ENCODE measurements around the gene ANAPC5.
"Not testable (repeated sequence)": the region's sequence is repeated elsewhere in the genome, so short reads cannot be mapped to it uniquely, and the experiment has no call there.

Gene ANAPC5

GRCh38 chr12:121383601-121384021 lies 31.4 kb upstream of the ANAPC5 start:
- no peaks in the 10 kb centered on the region for H3K36me3 ChIP-seq (ENCODE audit: control insufficient read depth, insufficient read depth, low read length)
- H3K27ac ChIP-seq (ENCODE audit: low read depth, low read length), result no peak overlapping the region
- H3K4me1 ChIP-seq (ENCODE audit: control insufficient read depth, insufficient read depth, low read length), result no peaks in the 10 kb centered on the region
- H3K9me3 ChIP-seq (ENCODE audit: control insufficient read depth, insufficient read depth, low read length), result no peaks in the 10 kb centered on the region
- H3K9ac ChIP-seq (ENCODE audit: low read depth, low read length), result no peak overlapping the region
- H3K4me3 ChIP-seq (ENCODE audit: low read depth, low read length), result no peak overlapping the region
- H3K27me3 ChIP-seq (ENCODE audit: control insufficient read depth, insufficient read depth, low read length), result no peaks in the 10 kb centered on the region

- Histone ChIP-seq H3K9ac (ENCODE audit: low read depth, low read length) (no peak overlapping the region), H3K36me3 (ENCODE audit: control insufficient read depth, insufficient read depth, low read length) (no peaks in the 10 kb centered on the region), H3K9me3 (ENCODE audit: control insufficient read depth, insufficient read depth, low read length) (no peaks in the 10 kb centered on the region), H3K4me1 (ENCODE audit: control insufficient read depth, insufficient read depth, low read length) (no peaks in the 10 kb centered on the region), H3K27ac (ENCODE audit: low read depth, low read length) (no peak overlapping the region), H3K27me3 (ENCODE audit: control insufficient read depth, insufficient read depth, low read length) (no peaks in the 10 kb centered on the region), H3K4me3 (ENCODE audit: low read depth, low read length) (no peak overlapping the region)
Measured at GRCh38 chr12:121379945-121380344, 27.7 kb upstream of the ANAPC5 start.

DNA sequence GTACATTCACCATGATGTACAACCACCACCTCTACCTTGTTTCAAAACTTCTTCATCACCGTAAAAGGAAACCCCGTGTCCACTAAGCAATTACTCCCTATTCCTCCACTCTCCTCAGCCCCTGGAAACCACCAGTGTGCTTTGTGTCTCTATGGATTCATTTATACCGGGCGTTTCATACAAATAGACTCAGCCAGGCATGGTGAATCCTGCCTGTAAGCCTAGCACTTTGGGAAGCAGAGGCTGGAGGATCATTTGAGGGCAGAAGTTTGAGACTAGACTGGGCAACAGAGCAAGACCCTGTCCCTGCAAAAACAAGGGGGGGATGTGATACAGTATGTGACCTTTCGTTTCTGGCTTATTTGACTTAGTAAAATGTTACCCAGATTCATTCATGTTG lies 26.5 kb upstream of the ANAPC5 start:
- Histone ChIP-seq H3K9ac (ENCODE audit: low read depth, low read length) (no peak overlapping the region), H3K27ac (ENCODE audit: low read depth, low read length) (no peak overlapping the region), H3K27me3 (ENCODE audit: control insufficient read depth, insufficient read depth, low read length) (no peaks in the 10 kb centered on the region), H3K9me3 (ENCODE audit: control insufficient read depth, insufficient read depth, low read length) (no peaks in the 10 kb centered on the region), H3K4me3 (ENCODE audit: low read depth, low read length) (no peak overlapping the region), H3K36me3 (ENCODE audit: control insufficient read depth, insufficient read depth, low read length) (no peaks in the 10 kb centered on the region), H3K4me1 (ENCODE audit: control insufficient read depth, insufficient read depth, low read length) (no peaks in the 10 kb centered on the region)

- Histone ChIP-seq H3K27ac (ENCODE audit: low read depth, low read length) (no peak overlapping the region), H3K27me3 (ENCODE audit: control insufficient read depth, insufficient read depth, low read length) (no peaks in the 10 kb centered on the region), H3K36me3 (ENCODE audit: control insufficient read depth, insufficient read depth, low read length) (no peaks in the 10 kb centered on the region), H3K9ac (ENCODE audit: low read depth, low read length) (no peak overlapping the region), H3K9me3 (ENCODE audit: control insufficient read depth, insufficient read depth, low read length) (no peaks in the 10 kb centered on the region), H3K4me3 (ENCODE audit: low read depth, low read length) (no peak overlapping the region), H3K4me1 (ENCODE audit: control insufficient read depth, insufficient read depth, low read length) (no peaks in the 10 kb centered on the region)
Measured at GRCh38 chr12:121376754-121377697, 24.8 kb upstream of the ANAPC5 start.

DNA sequence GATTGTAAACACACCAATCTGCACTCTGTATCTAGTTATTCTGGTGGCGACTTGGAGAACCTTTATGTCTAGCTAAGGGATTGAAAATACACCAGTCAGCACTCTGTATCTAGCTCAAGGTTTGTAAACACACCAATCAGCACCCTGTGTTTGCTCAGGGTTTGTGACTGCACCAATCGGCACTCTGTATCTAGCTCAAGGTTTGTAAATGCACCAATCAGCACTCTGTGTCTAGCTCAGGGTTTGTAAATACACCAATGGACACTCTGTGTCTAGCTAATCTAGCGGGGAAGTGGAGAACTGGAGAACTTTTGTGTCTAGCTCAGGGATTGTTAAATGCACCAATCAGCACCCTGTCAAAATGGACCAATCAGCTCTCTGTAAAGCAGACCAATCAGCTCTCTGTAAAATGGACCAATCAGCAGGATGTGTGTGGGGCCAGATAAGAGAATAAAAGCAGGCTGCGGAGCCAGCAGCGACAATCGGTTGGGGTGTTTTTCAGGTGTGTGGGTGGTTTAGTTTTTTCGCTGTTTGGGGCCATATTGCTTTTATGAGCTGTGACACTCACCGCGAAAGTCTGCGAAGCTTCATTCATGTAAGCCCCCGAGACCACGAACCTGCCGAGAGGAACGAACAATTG lies 22.9 kb upstream of the ANAPC5 start:
- H3K4me3 ChIP-seq (ENCODE audit: low read depth, low read length); H3K27ac ChIP-seq (ENCODE audit: low read depth, low read length); H3K36me3 ChIP-seq (ENCODE audit: control insufficient read depth, insufficient read depth, low read length); H3K4me1 ChIP-seq (ENCODE audit: control insufficient read depth, insufficient read depth, low read length); H3K9me3 ChIP-seq (ENCODE audit: control insufficient read depth, insufficient read depth, low read length); H3K9ac ChIP-seq (ENCODE audit: low read depth, low read length); H3K27me3 ChIP-seq (ENCODE audit: control insufficient read depth, insufficient read depth, low read length): not testable (repeated sequence)

GRCh38 chr12:121374336-121374735 lies 22.1 kb upstream of the ANAPC5 start:
- not testable (repeated sequence) for H3K27ac ChIP-seq (ENCODE audit: low read depth, low read length); H3K4me3 ChIP-seq (ENCODE audit: low read depth, low read length)

GRCh38 chr12:121373755-121374154 lies 21.5 kb upstream of the ANAPC5 start:
- Histone ChIP-seq H3K9me3 (ENCODE audit: control insufficient read depth, insufficient read depth, low read length) (no peaks in the 10 kb centered on the region), H3K9ac (ENCODE audit: low read depth, low read length) (no peak overlapping the region), H3K27ac (ENCODE audit: low read depth, low read length) (no peak overlapping the region), H3K4me1 (ENCODE audit: control insufficient read depth, insufficient read depth, low read length) (no peaks in the 10 kb centered on the region), H3K36me3 (ENCODE audit: control insufficient read depth, insufficient read depth, low read length) (no peaks in the 10 kb centered on the region), H3K4me3 (ENCODE audit: low read depth, low read length) (no peak overlapping the region), H3K27me3 (ENCODE audit: control insufficient read depth, insufficient read depth, low read length) (no peaks in the 10 kb centered on the region)

More at GRCh38 chr12:121374336-121374735, 22.1 kb upstream of the ANAPC5 start:
- not testable (repeated sequence) for H3K27me3 ChIP-seq (ENCODE audit: control insufficient read depth, insufficient read depth, low read length); H3K4me1 ChIP-seq (ENCODE audit: control insufficient read depth, insufficient read depth, low read length); H3K9me3 ChIP-seq (ENCODE audit: control insufficient read depth, insufficient read depth, low read length); H3K9ac ChIP-seq (ENCODE audit: low read depth, low read length); H3K36me3 ChIP-seq (ENCODE audit: control insufficient read depth, insufficient read depth, low read length)

GRCh38 chr12:121371404-121371803 lies 19.2 kb upstream of the ANAPC5 start:
- Histone ChIP-seq H3K4me1 (ENCODE audit: control insufficient read depth, insufficient read depth, low read length) (no peaks in the 10 kb centered on the region), H3K36me3 (ENCODE audit: control insufficient read depth, insufficient read depth, low read length) (no peaks in the 10 kb centered on the region), H3K9ac (ENCODE audit: low read depth, low read length) (no peak overlapping the region), H3K9me3 (ENCODE audit: control insufficient read depth, insufficient read depth, low read length) (no peaks in the 10 kb centered on the region), H3K4me3 (ENCODE audit: low read depth, low read length) (no peak overlapping the region), H3K27ac (ENCODE audit: low read depth, low read length) (no peak overlapping the region), H3K27me3 (ENCODE audit: control insufficient read depth, insufficient read depth, low read length) (no peaks in the 10 kb centered on the region)

DNA sequence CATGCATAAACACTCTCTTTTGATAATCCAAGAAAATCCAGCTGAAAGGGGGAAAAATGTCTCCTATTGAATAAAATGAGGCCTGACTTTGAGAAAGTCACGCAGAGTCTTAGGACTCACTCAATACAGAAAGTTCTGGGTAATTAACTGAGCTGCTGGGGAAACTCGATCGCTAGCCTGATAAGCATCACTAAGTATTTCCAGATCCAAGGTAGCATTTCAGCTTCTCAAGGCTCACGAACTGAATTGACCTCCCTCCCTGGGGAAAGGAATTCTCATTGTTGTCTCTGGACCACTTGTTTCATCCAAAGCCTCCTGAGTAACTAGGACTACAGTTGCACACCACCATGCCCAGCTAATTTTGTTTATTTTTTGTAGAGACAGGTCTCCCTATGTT lies 13.8 kb upstream of the ANAPC5 start:
- Histone ChIP-seq H3K4me3 (ENCODE audit: low read depth, low read length) (no peak overlapping the region), H3K9me3 (ENCODE audit: control insufficient read depth, insufficient read depth, low read length) (no peaks in the 10 kb centered on the region), H3K4me1 (ENCODE audit: control insufficient read depth, insufficient read depth, low read length) (no peaks in the 10 kb centered on the region), H3K27me3 (ENCODE audit: control insufficient read depth, insufficient read depth, low read length) (no peaks in the 10 kb centered on the region), H3K36me3 (ENCODE audit: control insufficient read depth, insufficient read depth, low read length) (no peaks in the 10 kb centered on the region), H3K27ac (ENCODE audit: low read depth, low read length) (no peak overlapping the region), H3K9ac (ENCODE audit: low read depth, low read length) (no peak overlapping the region)

DNA sequence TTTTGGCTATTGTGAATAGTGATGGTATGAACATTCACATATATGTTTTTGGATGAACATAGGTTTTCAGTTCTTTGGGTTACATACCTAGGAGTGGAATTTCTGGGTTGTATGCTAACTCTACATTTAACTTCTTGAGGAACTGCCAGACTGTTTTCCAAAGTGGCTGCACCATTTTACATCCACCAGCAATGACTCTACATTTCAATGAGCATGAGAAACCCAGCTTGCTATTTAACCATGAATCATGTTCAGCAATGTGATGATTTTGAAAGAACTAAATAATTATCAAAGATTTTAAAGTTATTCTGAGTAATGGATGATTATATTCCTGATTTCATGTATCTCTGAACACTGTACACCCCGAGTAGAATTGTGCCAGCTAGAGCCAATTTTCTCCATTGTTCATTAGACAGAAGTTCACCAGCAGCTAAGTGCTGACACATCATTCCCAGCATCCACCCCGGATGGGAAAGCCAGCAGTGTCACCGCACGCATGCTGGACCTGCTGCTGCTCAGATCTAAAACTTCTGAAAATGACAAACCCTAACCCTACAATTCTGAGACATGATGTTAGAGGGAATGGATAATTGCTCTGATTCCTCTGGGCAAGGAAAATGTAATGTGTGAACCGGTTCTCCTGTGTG lies 13.3 kb upstream of the ANAPC5 start:
- Histone ChIP-seq H3K27me3 (ENCODE audit: control insufficient read depth, insufficient read depth, low read length) (no peaks in the 10 kb centered on the region), H3K27ac (ENCODE audit: low read depth, low read length) (no peak overlapping the region), H3K9ac (ENCODE audit: low read depth, low read length) (no peak overlapping the region), H3K9me3 (ENCODE audit: control insufficient read depth, insufficient read depth, low read length) (no peaks in the 10 kb centered on the region), H3K4me1 (ENCODE audit: control insufficient read depth, insufficient read depth, low read length) (no peaks in the 10 kb centered on the region), H3K4me3 (ENCODE audit: low read depth, low read length) (no peak overlapping the region), H3K36me3 (ENCODE audit: control insufficient read depth, insufficient read depth, low read length) (no peaks in the 10 kb centered on the region)

GRCh38 chr12:121364683-121365121 lies 12.5 kb upstream of the ANAPC5 start:
- Histone ChIP-seq H3K9me3 (ENCODE audit: control insufficient read depth, insufficient read depth, low read length) (no peaks in the 10 kb centered on the region), H3K4me1 (ENCODE audit: control insufficient read depth, insufficient read depth, low read length) (no peaks in the 10 kb centered on the region), H3K36me3 (ENCODE audit: control insufficient read depth, insufficient read depth, low read length) (no peaks in the 10 kb centered on the region), H3K27me3 (ENCODE audit: control insufficient read depth, insufficient read depth, low read length) (no peaks in the 10 kb centered on the region), H3K9ac (ENCODE audit: low read depth, low read length) (no peak overlapping the region), H3K4me3 (ENCODE audit: low read depth, low read length) (no peak overlapping the region), H3K27ac (ENCODE audit: low read depth, low read length) (no peak overlapping the region)

All from HUES48 (cell line).